Right atrium auricular region (tissue), 2 donors: ENCODE data around the gene TIMM13. TPM values are rescaled to one million over a fixed set of nuclear protein-coding genes. Genes with fewer than 3 reads are reported as not detected.

Experiments
- DNase-seq: peaks from one replicate; pipeline ENCODE4 v3.0.0-alpha.2; 2019; ENCODE audit warnings: low spot score
- H3K27ac ChIP-seq, 2 donors: fragments of 200-600 bp; sonication (generic); 1 replicate in 1 of 2; 2 replicates in 1 of 2; pipeline ENCODE4 v1.5.1; 2016 to 2019
- H3K27me3 ChIP-seq, 2 donors: fragments of 200-600 bp; sonication (generic); one replicate each; pipeline versions ENCODE4 v1.5.1 to v1.6.0; 2017 to 2019
- H3K36me3 ChIP-seq: fragments of 200-600 bp; sonication (generic); one replicate; pipeline ENCODE4 v1.5.1; 2016
- H3K4me1 ChIP-seq, 2 donors: fragments of 200-600 bp; sonication (generic); one replicate each; pipeline versions ENCODE4 v1.5.1 to v1.6.0; 2017 to 2019
- H3K4me3 ChIP-seq, 2 donors: fragments of 200-600 bp; sonication (generic); 1 replicate in 1 of 2; 2 replicates in 1 of 2; pipeline ENCODE4 v1.5.1; 2017 to 2019; ENCODE audit warnings: mild to moderate bottlenecking in 1 of 2, moderate library complexity in 1 of 2
- H3K9me3 ChIP-seq, 2 donors: fragments of 200-600 bp; sonication (generic); one replicate each; pipeline ENCODE4 v1.5.1; 2019
- total RNA-seq, 2 donors: library from RNA; depleted of rRNA; stranded (reverse); fragments of >200 nt; gene quantifications; one replicate each; pipeline ENCODE4 v1.1.0, GENCODE V29; 2016
- TF ChIP-seq, protein P1 (sequence below), 2 donors: fragments of 200-600 bp; sonication (generic); IDR thresholded peaks; one replicate each; pipeline ENCODE4 v1.5.1; 2019; ENCODE audit warnings: antibody characterized with exemption in 2 of 2

The TIMM13 gene
- total RNA-seq, 2 donors from 2014 or later = 37.1 to 37.2 TPM

DNA sequence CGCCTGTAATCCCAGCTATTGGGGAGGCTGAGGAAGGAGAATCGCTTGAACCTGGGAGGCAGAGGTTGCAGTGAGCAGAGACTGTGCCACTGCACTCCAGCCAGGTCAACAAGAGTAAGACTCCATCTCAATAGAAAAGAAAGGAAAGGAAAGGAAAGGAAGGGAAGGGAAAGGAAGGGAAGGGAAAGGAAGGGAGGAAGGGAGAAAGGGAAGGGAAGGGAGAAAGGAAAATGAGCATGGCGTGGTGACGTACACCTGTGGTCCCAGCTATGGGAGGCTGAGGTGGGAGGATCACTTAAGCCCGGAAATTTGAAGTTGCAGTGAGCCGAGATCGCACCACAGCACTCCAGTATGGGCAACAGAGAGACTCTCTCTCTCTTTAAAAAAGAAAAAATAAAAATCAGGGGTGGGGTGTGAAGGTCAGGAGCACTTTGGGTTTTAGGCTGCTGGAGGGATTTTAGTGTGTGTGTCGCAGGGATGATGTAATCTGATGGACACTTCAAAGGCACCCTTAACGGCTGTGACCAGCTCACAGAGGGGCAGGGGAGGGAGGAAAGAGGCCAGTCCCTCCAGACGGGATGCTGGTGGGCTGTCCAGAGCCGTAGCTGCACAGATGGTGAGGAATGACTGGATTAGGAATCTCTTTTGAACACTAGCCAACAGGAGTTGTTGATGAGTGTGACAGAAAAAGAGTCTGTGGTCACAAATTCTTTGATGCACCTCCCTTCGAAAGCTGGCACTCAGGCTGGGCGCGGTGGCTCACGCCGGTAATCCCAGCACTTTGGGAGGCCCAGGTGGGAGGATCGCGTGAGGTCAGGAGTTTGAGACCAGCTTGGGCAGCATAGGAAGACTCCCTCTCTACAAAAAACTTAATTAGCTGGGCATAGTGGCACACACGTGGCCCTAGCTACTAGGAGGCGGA lies 39.8 kb downstream of the TIMM13 start:
- H3K27me3 ChIP-seq = no peaks in the 10 kb centered on the region
- H3K36me3 ChIP-seq = no peaks in the 10 kb centered on the region
- TF ChIP-seq, protein P1, sequence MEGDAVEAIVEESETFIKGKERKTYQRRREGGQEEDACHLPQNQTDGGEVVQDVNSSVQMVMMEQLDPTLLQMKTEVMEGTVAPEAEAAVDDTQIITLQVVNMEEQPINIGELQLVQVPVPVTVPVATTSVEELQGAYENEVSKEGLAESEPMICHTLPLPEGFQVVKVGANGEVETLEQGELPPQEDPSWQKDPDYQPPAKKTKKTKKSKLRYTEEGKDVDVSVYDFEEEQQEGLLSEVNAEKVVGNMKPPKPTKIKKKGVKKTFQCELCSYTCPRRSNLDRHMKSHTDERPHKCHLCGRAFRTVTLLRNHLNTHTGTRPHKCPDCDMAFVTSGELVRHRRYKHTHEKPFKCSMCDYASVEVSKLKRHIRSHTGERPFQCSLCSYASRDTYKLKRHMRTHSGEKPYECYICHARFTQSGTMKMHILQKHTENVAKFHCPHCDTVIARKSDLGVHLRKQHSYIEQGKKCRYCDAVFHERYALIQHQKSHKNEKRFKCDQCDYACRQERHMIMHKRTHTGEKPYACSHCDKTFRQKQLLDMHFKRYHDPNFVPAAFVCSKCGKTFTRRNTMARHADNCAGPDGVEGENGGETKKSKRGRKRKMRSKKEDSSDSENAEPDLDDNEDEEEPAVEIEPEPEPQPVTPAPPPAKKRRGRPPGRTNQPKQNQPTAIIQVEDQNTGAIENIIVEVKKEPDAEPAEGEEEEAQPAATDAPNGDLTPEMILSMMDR (IDR thresholded peaks at IDR 0.05) = no peak
- H3K9me3 ChIP-seq = no peaks in the 10 kb centered on the region
- H3K27ac ChIP-seq = no peak overlapping the region
- H3K4me3 ChIP-seq = no peak overlapping the region
- H3K4me1 ChIP-seq = peaks cover 0 to 4% of the 10 kb centered on the region in 2 donors
- no peak for DNase-seq

DNA sequence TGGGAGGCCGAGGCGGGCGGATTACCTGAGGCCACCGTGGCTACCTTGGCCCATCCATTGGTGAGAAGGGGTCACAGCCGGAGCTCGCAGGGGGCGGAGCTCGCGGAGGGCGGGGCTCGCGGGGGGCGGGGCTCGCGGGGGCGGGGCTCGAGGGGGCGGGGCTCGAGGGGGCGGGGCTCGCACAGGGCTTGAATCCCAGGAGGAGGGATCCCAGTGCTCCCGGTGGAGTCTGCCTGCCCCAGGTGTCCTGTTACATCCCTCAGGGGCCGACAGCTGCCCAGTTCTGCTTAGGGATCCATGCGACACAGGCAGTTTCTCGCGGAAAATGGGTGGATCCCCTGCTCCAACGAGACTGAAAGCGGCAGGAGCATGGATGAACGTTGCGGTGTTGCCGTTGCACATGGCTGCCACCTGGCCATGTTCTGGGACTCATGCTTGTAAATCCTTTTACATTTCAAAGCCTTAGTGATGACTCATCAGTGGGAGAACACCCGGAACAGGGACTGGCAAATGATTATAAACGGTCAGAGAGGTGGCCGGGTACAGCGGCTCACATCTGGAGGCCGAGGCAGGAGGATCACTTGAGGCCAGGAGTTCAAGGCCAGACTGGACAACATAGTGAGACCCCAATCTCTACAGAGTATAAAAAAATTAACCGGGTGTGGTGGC lies 42.2 kb downstream of the TIMM13 start:
- Histone ChIP-seq H3K4me3 (no peak overlapping the region), H3K27ac (no peak overlapping the region)

DNA sequence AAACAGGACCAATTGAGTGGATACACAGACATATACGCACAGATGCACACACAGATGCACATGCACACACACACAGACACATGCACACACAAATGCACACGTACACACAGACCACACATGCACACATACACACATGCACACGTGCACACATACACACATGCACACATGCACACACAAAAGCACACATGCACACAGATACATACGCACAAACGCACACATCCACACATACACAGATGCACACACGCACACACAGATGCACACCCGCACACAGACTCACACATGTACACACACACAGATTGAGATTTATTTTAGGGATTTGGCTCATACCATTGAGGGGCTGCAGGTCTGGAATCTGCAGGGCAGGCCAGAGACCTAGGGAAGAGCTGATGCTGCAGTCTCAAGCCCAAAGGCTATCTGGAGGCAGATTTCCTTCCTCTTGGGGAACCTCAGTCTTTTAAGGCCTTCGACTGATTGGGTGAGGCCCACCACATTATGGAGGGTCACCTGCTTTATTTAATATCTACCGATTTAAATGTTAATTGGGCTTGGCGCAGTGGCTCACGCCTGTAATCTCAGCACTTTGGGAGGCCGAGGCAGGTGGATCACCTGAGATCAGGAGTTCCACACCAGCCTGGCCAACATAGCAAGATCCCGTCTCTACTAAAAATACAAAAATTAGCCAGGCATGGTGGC lies 44.7 kb downstream of the TIMM13 start:
- Histone ChIP-seq H3K27me3 (no peaks in the 10 kb centered on the region), H3K27ac (no peak overlapping the region)
- TF ChIP-seq, protein P1 (IDR thresholded peaks at IDR 0.05) = no peak

More for the DNA sequence above, 42.2 kb downstream of the TIMM13 start:
- TF ChIP-seq, protein P1 (IDR thresholded peaks at IDR 0.05) = no peak
- no peaks in the 10 kb centered on the region for H3K27me3 ChIP-seq
- peaks cover 0 to 4% of the 10 kb centered on the region in 2 donors for H3K4me1 ChIP-seq
- DNase-seq = no peak
- H3K36me3 ChIP-seq = no peaks in the 10 kb centered on the region
- H3K9me3 ChIP-seq = peaks cover 0 to 9% of the 10 kb centered on the region in 2 donors

DNA sequence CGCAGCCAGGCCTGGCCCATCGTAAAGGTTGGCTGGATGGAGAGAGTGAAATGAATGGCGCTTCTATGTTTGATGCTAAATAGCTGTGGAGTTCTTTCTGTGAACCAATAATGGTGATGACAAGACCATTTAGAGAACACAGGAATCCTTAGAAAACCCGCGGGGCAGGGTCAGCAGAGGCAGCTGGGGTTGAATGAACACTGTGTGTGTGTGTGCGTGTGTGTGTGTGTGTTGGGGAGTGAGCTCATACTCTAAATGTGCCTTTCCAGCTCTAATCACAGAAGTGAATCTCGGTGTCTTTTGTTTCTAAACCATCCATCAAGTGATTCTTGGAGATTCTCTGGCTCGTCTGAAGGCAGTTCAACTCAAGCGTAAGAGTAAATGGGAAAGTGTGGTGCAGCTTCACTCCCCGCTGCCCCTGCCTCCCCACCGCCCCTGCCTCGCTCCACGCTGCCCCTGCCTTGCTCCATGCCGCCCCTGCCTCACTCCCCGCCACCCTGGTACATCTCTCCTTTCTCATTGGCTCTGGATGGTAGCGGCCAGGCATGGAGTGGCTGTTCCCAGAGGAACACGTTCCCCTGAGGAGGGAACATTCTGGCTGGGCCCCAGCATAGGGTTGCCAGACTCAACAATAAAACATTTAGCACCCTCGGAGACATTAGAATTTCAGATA lies 46.1 kb downstream of the TIMM13 start:
- TF ChIP-seq, protein P1 (IDR thresholded peaks at IDR 0.05) = no peak
- no peak overlapping the region for H3K4me3 ChIP-seq
- peaks cover 0 to 10% of the 10 kb centered on the region in 2 donors for H3K9me3 ChIP-seq
- no peak for DNase-seq
- H3K27ac ChIP-seq = no peak overlapping the region
- H3K36me3 ChIP-seq = no peaks in the 10 kb centered on the region
- H3K4me1 ChIP-seq = peaks cover 0 to 4% of the 10 kb centered on the region in 2 donors
- H3K27me3 ChIP-seq = no peaks in the 10 kb centered on the region

More for the DNA sequence above, 44.7 kb downstream of the TIMM13 start:
- H3K4me3 ChIP-seq = no peak overlapping the region
- no peaks in the 10 kb centered on the region for H3K36me3 ChIP-seq
- H3K9me3 ChIP-seq = peaks cover 0 to 10% of the 10 kb centered on the region in 2 donors
- DNase-seq = no peak
- peaks cover 0 to 4% of the 10 kb centered on the region in 2 donors for H3K4me1 ChIP-seq

DNA sequence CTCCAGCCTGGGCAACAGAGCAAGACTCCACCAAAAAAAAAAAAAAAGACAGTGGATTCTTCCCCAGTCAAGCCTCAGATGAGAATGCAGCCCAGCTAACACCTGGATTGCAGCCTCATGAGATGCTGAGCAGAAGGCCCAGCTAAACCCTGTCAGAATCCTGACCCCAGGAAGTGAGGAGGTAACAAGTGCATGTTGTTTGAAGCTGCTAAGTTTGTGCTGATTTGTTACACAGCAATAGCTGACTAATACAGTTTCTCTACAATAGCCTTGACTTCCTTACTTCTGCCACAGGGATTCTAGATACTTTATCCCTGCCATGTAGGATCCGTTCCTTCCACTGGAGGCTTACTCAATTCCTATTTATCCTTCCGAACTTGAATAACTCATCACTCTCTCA lies 46.8 kb downstream of the TIMM13 start:
- no peak overlapping the region for H3K4me3 ChIP-seq
- DNase-seq = no peak
- peaks cover 0 to 4% of the 10 kb centered on the region in 2 donors for H3K4me1 ChIP-seq
- TF ChIP-seq, protein P1 (IDR thresholded peaks at IDR 0.05) = no peak
- H3K36me3 ChIP-seq = no peaks in the 10 kb centered on the region
- H3K27me3 ChIP-seq = no peaks in the 10 kb centered on the region
- no peak overlapping the region for H3K27ac ChIP-seq
- H3K9me3 ChIP-seq = peaks cover 0 to 10% of the 10 kb centered on the region in 2 donors
